ENCODE data around the gene CPNE6. TPM values are rescaled to one million over a fixed set of nuclear protein-coding genes. Genes with fewer than 3 reads are reported as not detected.

CPNE6 gene
- total and polyA plus RNA-seq, 2 of the 13 experiments (the other 11 are each of a cell fraction or from before 2014, with no cell fraction given) = not detected

- TF ChIP-seq ZBED4 (CRISPR knock-in tag; IDR thresholded peaks at IDR 0.05; ENCODE audit: borderline replicate concordance) (peak; percentile 70; the same call in 1 of the 2 replicates), ZMYM2 (CRISPR knock-in tag; IDR thresholded peaks at IDR 0.05) (peak; percentile 59; the same call in 1 of the 2 replicates), NFRKB (IDR thresholded peaks at IDR 0.05) (no peak), ZNF33B (CRISPR knock-in tag; IDR thresholded peaks at IDR 0.05) (peak; percentile 88; the same call in 1 of the 2 replicates), MXD1 (CRISPR knock-in tag; IDR thresholded peaks at IDR 0.05) (no peak), GATAD1 (CRISPR knock-in tag; IDR thresholded peaks at IDR 0.05) (peak; percentile 79), NR0B2 (CRISPR knock-in tag; IDR thresholded peaks at IDR 0.05) (no peak), TFE3 (CRISPR knock-in tag; IDR thresholded peaks at IDR 0.05) (peak; percentile 62), RBFOX2 (IDR thresholded peaks at IDR 0.05; ENCODE audit: low read depth, low read length) (peak; percentile 77), ZNF691 (CRISPR knock-in tag; IDR thresholded peaks at IDR 0.05; ENCODE audit: borderline replicate concordance, low read depth) (peak; percentile 81; the same call in 1 of the 2 replicates), ZNF556 (CRISPR knock-in tag; IDR thresholded peaks at IDR 0.05; ENCODE audit: borderline replicate concordance) (peak; percentile 80)
Observed at GRCh38 chr14:24036169-24036962, 35.0 kb upstream of the CPNE6 start (continued).

Measured in HepG2 (cell line).